ES-I3 (cell line): ENCODE results near the gene HEMK1.

Experiments used
- H3K36me3 ChIP-seq: 2 replicates; pipeline ENCODE4 v1.6.1; 2013; ENCODE audit warnings: mild to moderate bottlenecking, low read length, control low read depth, moderate library complexity; ENCODE audit not compliant: insufficient read depth
- H3K4me1 ChIP-seq: 2 replicates; pipeline ENCODE4 v1.6.1; 2013; ENCODE audit warnings: mild to moderate bottlenecking, control low read depth, low read length; ENCODE audit not compliant: insufficient read depth
- H3K9ac ChIP-seq: 2 replicates; pipeline ENCODE4 v1.6.1; 2013; ENCODE audit warnings: low read depth, mild to moderate bottlenecking, low read length, moderate library complexity
- H3K9me3 ChIP-seq: 2 replicates; pipeline ENCODE4 v1.6.1; 2013; ENCODE audit warnings: mild to moderate bottlenecking, low read length, moderate library complexity; ENCODE audit not compliant: control insufficient read depth, insufficient read depth

Gene HEMK1, protein sequence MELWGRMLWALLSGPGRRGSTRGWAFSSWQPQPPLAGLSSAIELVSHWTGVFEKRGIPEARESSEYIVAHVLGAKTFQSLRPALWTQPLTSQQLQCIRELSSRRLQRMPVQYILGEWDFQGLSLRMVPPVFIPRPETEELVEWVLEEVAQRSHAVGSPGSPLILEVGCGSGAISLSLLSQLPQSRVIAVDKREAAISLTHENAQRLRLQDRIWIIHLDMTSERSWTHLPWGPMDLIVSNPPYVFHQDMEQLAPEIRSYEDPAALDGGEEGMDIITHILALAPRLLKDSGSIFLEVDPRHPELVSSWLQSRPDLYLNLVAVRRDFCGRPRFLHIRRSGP

DNA sequence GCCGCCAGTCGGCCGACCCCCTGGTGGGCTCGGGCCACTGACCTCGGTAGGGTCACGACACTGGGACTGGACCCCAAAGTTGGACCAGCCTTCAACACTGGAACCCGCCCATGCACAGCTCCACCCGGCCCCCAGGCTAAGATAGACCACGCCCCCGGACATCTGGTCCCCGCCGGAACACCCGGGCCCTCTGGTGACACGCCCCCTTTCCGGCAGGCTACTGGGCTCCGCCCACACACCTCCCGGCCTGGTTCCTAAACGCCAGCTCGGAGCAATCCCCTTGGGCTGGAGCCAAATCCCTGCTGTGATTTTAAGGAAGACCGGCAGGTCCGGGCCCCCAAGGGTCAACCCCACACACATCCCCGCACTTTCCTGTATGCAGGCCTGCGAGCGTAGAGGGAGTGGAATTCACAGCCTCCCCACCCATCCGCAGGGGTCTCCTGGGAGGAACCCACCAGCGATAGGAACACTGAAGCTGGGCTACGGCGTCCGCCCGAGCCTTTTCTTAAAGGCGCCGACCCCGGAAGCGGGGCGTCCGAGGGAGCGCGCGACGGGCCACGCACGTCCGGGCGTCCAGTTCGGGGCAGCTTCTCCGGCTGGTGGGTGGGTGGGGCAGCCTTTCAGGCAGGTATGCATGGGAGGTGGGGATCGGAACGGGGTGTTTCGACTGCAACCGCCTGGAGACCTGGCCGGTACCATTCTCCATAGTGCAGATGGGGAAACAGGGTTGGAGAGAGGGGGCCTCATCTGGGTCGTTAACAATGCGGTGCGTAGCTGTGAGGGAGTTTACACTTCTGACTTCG is at the start of gene HEMK1:
HEMK1 (plus strand) TSS at position 576 of the 803 bp plus-strand sequence. CDS start 1,583 bp downstream, outside the sequence.
- H3K9ac ChIP-seq, result peak within 1 kb of the TSS; percentile 72
- no peaks in the 10 kb centered on the region; the same call in 1 of the 2 replicates for H3K4me1 ChIP-seq
- no peaks in the 10 kb centered on the region for H3K9me3 ChIP-seq
- no peaks in the 10 kb centered on the region for H3K36me3 ChIP-seq

- peak overlapping the region; percentile 34; the same call in 1 of the 2 replicates for H3K9ac ChIP-seq
- H3K9me3 ChIP-seq, result no peaks in the 10 kb centered on the region
- H3K36me3 ChIP-seq, result no peaks in the 10 kb centered on the region
- H3K4me1 ChIP-seq, result peaks cover 67% of the 10 kb centered on the region
Measured at GRCh38 chr3:50520849-50521248, 48.5 kb upstream of the HEMK1 start.

GRCh38 chr3:50521572-50521971 is 47.8 kb upstream of the HEMK1 start:
- no peak overlapping the region for H3K9ac ChIP-seq
- H3K4me1 ChIP-seq, result peaks cover 62% of the 10 kb centered on the region
- H3K9me3 ChIP-seq, result no peaks in the 10 kb centered on the region
- no peaks in the 10 kb centered on the region for H3K36me3 ChIP-seq

DNA sequence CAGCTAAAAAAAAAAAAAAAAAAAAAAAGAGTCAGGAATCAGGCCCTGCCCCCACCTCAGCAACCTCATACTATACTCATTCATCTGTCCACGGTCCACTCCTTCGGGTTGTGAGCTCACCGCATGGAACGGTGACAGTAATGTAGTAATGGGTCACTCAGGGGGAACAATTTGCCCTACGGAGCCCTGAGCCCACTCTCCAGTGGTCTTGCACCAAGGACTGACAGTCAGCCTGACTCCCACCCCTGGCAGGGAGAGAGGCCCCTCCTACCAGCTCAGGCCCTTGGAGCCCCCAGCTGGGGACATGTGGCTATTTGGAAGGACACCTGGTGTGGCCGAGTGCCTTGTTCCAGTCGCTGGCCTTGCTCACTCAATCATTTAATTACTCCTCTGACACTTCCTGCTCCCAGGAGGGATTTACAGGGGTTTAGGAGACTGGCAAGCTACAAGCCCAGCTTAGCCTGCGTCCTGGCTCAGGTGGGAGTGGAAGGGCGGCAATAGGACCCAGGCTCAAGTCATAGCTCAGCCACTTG is 46.0 kb upstream of the HEMK1 start:
- no peaks in the 10 kb centered on the region for H3K9me3 ChIP-seq
- peaks cover 49% of the 10 kb centered on the region for H3K4me1 ChIP-seq
- no peak overlapping the region for H3K9ac ChIP-seq
- no peaks in the 10 kb centered on the region for H3K36me3 ChIP-seq

DNA sequence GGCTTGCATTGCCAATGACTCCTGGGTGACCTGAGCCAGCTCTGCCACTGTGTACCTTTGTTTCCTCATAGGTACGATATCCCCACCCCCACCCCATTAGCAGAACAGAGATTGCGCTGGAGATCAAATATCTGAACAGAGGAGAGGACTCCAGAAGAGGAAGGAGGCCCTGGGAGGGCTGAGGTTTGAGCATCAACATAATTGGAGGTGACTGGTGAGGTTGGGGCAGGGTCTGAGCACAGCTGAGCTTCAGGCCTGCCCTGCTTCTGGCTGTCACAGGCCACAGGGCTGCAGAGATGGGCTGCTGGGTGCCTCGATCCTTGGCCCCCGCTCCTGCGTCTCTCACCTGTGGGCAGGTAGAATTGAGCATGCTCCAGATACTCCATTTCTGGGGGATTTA is 44.6 kb upstream of the HEMK1 start:
- H3K9me3 ChIP-seq, result no peaks in the 10 kb centered on the region
- H3K4me1 ChIP-seq, result peaks cover 40% of the 10 kb centered on the region
- no peak overlapping the region for H3K9ac ChIP-seq
- H3K36me3 ChIP-seq, result no peaks in the 10 kb centered on the region

GRCh38 chr3:50525191-50525910 is 44.0 kb upstream of the HEMK1 start:
- no peaks in the 10 kb centered on the region for H3K36me3 ChIP-seq
- H3K9me3 ChIP-seq, result no peaks in the 10 kb centered on the region
- no peak overlapping the region for H3K9ac ChIP-seq
- peaks cover 40% of the 10 kb centered on the region for H3K4me1 ChIP-seq

DNA sequence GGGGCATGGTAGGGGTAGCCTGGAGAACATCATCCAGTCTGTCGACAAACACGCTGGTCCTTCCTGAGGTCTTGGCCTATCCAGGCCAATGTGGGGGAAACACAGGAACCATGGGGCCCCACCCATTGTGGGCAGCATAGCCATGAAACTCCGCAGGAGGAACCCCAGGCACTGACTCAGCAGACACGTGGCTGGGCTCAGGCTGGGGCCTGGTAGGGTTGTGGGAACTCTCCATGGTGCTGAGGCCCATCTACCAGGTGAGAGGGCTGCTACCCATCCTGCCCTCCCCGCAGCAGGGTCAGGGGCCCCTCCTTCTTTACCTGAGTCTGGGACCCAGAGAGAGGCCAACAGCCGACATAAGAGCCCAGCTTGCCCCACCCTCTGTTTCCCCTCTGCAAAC is 43.3 kb upstream of the HEMK1 start:
- no peak overlapping the region for H3K9ac ChIP-seq
- H3K36me3 ChIP-seq, result no peaks in the 10 kb centered on the region
- H3K4me1 ChIP-seq, result peaks cover 40% of the 10 kb centered on the region
- no peaks in the 10 kb centered on the region for H3K9me3 ChIP-seq

- Histone ChIP-seq H3K9me3 (no peaks in the 10 kb centered on the region), H3K9ac (peak overlapping the region; percentile 39; the same call in 1 of the 2 replicates), H3K4me1 (peaks cover 30% of the 10 kb centered on the region; the same call in 1 of the 2 replicates), H3K36me3 (no peaks in the 10 kb centered on the region)
Measured at GRCh38 chr3:50530001-50530970, 39.0 kb upstream of the HEMK1 start.

GRCh38 chr3:50531201-50531600 is 38.1 kb upstream of the HEMK1 start:
- H3K36me3 ChIP-seq, result no peaks in the 10 kb centered on the region
- H3K9ac ChIP-seq, result no peak overlapping the region
- peaks cover 30% of the 10 kb centered on the region; the same call in 1 of the 2 replicates for H3K4me1 ChIP-seq
- no peaks in the 10 kb centered on the region for H3K9me3 ChIP-seq

DNA sequence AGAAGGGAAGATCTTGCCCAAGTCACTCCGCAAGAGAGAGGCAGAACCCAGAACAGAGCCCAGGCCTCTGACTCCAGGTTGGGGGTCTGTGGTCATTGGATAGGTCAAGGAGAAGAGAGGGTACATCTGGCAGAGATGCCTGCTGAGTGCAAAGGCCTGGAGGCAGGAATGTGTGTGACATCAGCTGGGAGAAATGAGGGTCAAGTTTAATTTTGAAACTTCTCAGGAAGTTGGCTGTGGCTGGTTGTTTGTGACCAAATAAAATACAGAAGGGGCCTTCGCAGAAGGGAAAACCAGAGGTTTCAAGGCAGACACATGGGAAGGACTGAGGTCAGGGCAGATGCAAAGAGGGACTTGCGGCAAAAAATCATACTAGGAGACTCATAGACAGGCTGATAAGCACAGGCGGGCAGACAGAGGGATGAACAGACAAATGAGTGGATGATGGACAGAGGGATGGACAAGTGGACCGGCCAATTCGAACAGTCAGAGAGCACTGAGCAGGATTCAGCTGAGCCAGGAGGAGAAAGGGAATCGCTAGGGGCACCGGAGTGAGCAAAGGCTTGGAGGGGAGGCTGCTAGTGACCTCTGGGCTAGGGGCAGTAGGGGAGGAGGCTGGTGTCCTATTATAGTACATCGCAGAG is 37.1 kb upstream of the HEMK1 start:
- no peaks in the 10 kb centered on the region for H3K9me3 ChIP-seq
- no peak overlapping the region for H3K9ac ChIP-seq
- peaks cover 30% of the 10 kb centered on the region; the same call in 1 of the 2 replicates for H3K4me1 ChIP-seq
- H3K36me3 ChIP-seq, result no peaks in the 10 kb centered on the region

GRCh38 chr3:50533316-50533715 is 36.0 kb upstream of the HEMK1 start:
- no peaks in the 10 kb centered on the region for H3K36me3 ChIP-seq
- H3K9ac ChIP-seq, result no peak overlapping the region
- peaks cover 30% of the 10 kb centered on the region; the same call in 1 of the 2 replicates for H3K4me1 ChIP-seq
- no peaks in the 10 kb centered on the region for H3K9me3 ChIP-seq

DNA sequence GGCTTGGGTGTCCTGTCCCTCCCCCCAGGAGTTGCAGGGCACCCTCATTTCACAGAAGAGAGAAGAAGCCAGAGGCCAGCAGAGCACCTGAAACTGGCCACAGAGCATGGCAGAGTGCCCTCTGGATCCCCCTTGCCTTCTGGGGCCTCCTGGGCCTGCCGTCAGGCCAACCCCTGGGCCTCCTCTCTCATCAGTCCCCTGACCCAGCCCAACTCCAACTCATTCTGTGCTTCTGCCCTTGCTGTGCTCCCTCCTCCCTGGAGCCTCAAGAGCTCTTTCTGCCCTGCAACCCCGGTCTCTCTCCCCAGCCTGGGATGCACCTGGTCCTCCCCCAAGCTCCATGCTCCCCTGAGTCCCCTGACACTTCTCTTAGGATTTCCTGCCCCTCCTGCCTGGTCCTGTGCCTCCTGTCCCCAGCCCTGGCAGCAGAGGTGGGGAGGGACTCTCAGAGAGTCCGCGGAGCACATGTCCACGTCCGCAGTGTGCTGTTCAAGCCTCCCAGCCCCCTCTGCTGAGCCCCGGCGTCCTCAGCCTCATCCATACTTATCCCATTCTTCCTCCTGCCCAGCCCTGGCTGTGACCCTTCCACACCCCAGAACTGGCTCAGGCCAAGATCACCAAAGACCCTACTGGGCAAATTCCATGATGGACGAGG is 35.4 kb upstream of the HEMK1 start:
- H3K9me3 ChIP-seq, result no peaks in the 10 kb centered on the region
- peaks cover 36% of the 10 kb centered on the region for H3K4me1 ChIP-seq
- no peaks in the 10 kb centered on the region for H3K36me3 ChIP-seq
- H3K9ac ChIP-seq, result no peak overlapping the region
